ENCODE results near the gene YWHAB.
"Not testable (repeated sequence)": the region's sequence is repeated elsewhere in the genome, so short reads cannot be mapped to it uniquely, and the experiment has no call there.

YWHAB gene

DNA sequence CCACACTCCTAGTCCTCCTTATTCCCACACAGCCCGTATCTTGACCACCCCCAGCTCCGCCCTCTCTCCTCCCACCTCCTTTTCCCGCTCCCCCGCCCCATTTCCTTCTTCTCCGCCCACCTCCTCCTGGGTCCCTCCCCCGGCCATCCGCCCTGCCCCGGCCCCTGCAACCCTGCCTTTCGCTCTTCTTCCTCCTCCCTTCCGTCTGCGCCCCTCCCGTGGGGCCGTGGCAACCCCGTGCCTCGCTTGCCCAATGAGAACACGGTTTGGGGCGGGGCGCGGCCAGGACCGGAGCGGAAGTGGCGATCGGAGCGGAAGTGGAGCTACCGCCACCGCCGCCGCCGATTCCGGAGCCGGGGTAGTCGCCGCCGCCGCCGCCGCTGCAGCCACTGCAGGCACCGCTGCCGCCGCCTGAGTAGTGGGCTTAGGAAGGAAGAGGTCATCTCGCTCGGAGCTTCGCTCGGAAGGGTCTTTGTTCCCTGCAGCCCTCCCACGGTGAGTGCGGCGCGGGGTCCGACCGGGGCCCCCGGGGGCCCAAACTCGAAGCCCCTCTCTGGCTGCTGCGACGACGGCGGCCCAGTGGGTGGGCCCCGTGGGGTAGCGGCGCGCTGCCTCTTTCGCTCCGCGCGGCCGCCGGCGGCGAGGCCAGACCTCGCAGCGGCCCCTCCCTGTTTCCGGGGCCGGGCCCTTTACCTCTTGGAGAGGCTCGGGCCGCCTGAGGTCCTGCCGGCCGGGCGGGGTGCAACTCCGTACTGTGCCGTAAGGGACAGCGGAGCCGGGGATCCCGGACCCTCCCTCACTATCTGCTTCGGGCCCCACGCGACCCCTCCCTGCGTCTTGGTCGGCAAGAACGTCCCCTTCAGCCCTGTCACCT, at the start of gene YWHAB:
Gene YWHAB, plus strand, starts transcription at position 314 of the 874 bp plus-strand sequence. CDS start 15,829 bp downstream, outside the sequence.
- DNase-seq (ENCODE audit: low spot score) = peak; percentile 98

- DNase-seq (ENCODE audit: low spot score) = no peak
Measured at GRCh38 chr20:44836601-44837120, 48.8 kb upstream of the YWHAB start.

- DNase-seq (ENCODE audit: low spot score) = no peak
Measured at GRCh38 chr20:44837946-44838345, 47.6 kb upstream of the YWHAB start.

GRCh38 chr20:44838521-44838920, 47.0 kb upstream of the YWHAB start:
- no peak for DNase-seq (ENCODE audit: low spot score)

DNA sequence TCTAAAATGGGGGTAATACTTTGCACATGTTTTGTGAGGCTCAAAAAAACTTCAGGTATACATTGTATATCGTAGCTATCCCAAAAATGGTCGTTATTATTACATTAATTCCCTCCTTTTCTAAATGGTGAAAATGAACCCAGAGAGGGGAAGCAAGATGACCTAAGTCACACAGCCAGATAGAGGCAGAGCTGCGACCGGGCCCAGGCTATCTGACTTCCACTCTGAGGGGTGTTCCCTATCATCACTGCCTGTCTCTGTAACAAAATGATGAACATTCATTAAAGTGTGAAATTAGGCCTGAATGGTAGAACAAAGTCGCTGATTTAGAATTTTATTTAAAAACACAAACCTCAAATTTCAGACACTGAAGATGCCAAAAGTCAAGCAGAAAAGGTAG, 46.0 kb upstream of the YWHAB start:
- no peak for DNase-seq (ENCODE audit: low spot score)

- no peak for DNase-seq (ENCODE audit: low spot score)
Measured at GRCh38 chr20:44840826-44841225, 44.7 kb upstream of the YWHAB start.

GRCh38 chr20:44841955-44842354, 43.5 kb upstream of the YWHAB start:
- DNase-seq (ENCODE audit: low spot score) = no peak

DNA sequence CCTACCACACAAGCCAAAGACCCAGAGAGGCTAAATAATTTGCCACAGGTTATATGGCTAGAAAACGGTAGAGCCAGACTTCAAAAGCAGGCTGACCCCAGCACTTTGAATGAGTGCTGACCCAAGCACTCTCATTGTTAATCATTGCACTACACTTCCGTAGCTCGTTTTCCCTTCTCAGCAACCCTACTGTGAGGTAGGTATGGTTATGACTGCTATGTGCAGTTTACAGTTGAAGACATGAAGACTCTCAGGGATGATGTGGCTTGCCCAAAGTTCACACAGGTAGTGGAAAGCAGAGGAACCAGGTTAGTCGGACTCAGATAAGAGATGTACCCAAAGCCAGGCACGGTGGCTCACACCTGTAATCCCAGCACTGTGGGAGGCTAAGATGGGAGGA, 41.6 kb upstream of the YWHAB start:
- DNase-seq (ENCODE audit: low spot score) = no peak

DNA sequence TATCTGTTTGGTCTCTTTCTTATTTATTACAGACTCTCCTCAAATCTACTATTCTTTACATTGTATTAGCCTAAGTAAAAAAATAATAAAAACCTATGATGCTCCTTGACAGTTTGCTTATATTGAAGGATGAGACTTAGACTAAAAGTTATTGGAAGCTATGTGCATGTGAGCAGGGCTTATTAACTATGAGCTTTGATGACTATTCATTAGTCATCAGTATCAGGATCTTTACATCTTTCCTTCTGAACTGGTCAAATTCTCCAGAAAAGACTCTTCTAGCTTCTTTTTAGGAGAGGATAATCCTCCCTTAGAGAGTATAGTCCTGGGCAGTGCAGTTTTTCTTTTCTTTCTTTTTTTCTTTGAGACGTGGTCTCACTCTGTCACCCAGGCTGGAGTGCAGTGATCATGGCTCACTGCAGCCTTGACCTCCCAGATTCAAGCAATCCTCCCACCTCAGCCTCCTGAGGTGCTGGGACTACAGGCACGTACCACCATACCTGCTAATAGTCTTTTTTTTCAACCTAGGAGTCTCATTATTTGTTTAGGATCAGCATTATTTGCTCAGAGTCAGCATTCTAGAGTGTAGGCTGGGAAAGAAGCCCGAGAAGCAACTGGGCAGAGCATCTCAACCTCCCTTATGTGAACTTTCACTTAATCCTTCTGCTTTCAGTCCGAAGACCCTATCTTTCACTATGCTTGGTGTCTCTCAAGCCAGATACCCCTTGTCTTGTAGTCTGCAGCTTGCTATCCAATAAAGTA, 37.1 kb upstream of the YWHAB start:
- DNase-seq (ENCODE audit: low spot score) = no peak

GRCh38 chr20:44849703-44850102, 35.8 kb upstream of the YWHAB start:
- peak; percentile 15 for DNase-seq (ENCODE audit: low spot score)

DNA sequence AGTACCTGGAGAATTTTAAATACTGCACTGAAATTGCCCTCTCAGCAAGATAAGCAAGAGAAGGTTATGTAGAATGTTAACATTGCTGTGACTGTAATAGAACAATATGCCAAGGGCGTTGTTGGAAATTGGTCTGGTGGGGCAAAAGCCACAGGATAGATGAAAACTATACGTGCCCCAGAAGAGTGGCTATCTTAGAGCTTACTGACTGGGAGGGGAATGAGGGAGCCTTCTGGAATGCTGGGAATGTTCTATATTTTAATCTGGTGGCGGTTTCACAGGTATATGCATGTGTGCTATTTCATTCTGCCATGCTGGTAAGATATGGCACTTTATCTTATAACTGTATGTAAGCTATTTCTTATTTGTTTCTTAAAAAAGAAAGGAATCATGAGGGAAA, 35.2 kb upstream of the YWHAB start:
- DNase-seq (ENCODE audit: low spot score) = no peak

GRCh38 chr20:44850837-44851236, 34.7 kb upstream of the YWHAB start:
- no peak for DNase-seq (ENCODE audit: low spot score)

GRCh38 chr20:44851545-44851944, 34.0 kb upstream of the YWHAB start:
- DNase-seq (ENCODE audit: low spot score) = peak; percentile 33

DNA sequence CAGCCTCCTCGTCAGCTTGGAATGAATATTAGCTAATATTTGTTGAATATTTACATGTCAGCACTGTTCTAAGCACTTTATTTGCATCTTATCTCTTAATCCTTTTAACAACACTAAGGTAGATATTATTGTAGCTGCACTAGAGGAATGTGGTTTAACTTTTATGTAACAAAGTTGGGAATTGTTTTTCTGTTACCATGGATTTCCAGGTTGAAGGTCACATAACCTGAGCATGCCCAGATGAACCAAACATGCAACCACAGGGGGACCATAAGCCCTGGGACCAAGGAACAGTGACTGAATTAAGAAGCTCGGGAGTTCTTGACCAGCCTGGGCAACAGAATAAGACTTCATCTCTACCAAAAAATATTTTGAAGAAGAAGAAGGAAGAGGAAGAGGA, 29.1 kb upstream of the YWHAB start:
- no peak for DNase-seq (ENCODE audit: low spot score)

- no peak for DNase-seq (ENCODE audit: low spot score)
Measured at GRCh38 chr20:44856856-44857448, 28.6 kb upstream of the YWHAB start.

- no peak for DNase-seq (ENCODE audit: low spot score)
Measured at GRCh38 chr20:44858606-44859360, 26.7 kb upstream of the YWHAB start.

DNA sequence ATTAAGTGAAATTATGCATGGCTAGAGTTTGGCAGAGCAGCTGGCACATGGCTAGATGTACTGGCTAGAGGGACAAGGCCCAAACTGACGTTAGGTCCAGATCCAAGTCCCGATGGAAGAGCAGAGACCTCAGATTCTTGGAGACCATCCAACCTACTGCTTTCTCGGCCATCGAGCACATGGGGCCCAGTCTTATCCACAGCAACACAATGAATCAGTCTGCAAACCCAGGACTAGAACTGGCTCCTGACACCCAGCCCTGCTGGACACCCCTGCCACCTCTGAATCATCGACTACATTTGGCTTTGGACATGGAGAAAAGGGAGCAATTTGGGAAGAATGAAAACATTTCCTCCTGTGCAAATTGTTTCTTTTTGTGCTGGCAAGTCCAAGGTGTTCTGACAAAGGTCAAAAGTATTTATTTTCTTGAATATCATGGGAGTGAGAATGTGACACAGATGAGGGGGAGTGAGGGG, 23.9 kb upstream of the YWHAB start:
- peak; percentile 18 for DNase-seq (ENCODE audit: low spot score)

GRCh38 chr20:44862286-44862685, 23.2 kb upstream of the YWHAB start:
- DNase-seq (ENCODE audit: low spot score) = no peak

DNA sequence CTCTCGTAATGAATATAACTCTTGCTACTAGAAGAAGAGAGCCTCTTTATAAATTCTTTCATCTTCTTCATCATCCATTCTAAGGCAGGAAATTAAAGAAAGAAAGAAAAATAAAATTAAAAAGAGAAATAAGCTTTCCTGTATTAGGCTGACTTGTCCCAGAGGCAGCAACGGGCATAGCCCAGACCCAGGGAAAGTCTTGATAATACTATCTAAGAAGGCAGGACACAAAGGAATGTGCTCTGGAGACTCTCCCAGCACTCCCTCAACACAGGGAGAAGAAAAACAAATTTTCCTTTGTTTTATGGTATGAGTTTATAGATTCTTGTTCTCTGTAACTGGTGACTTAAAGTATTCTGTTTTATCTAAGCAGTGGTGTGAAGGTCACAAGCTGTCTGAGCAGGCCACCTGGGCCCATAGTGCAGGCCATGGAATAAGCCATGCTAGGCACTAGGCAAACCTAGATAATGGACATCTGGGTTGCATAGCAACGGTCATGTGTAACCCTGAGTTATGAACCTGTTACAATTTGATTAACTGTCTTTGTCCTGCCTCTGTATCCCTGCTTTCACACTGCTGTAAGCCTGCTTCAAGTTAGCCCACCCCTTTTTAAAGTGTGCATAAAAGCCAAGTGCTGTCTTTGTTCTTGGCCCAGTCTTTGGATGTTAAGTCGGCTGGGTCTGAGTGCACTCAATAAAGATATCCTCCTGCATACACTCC, 22.0 kb upstream of the YWHAB start:
- DNase-seq (ENCODE audit: low spot score) = not testable (repeated sequence)

GRCh38 chr20:44864493-44864892, 21.0 kb upstream of the YWHAB start:
- DNase-seq (ENCODE audit: low spot score) = not testable (repeated sequence)

Data from iPS-NIHi11 (cell line).